ENCODE measurements around the gene PRPS2.

Gene PRPS2

GRCh38 chrX:12811658-12812057, 20.4 kb downstream of the PRPS2 start:
- no peak overlapping the region for H3K4me3 ChIP-seq (ENCODE audit: low read depth, low read length)

- no peak overlapping the region for H3K4me3 ChIP-seq (ENCODE audit: low read depth, low read length)
Observed at GRCh38 chrX:12814420-12814819, 23.2 kb downstream of the PRPS2 start.

- no peak overlapping the region for H3K4me3 ChIP-seq (ENCODE audit: low read depth, low read length)
Observed at GRCh38 chrX:12817528-12817927, 26.3 kb downstream of the PRPS2 start.

- no peak overlapping the region for H3K4me3 ChIP-seq (ENCODE audit: low read depth, low read length)
Observed at GRCh38 chrX:12819222-12819621, 28.0 kb downstream of the PRPS2 start.

GRCh38 chrX:12820737-12821136, 29.5 kb downstream of the PRPS2 start:
- no peak overlapping the region for H3K4me3 ChIP-seq (ENCODE audit: low read depth, low read length)

- no peak overlapping the region for H3K4me3 ChIP-seq (ENCODE audit: low read depth, low read length)
Observed at GRCh38 chrX:12824944-12825343, 33.7 kb downstream of the PRPS2 start.

- no peak overlapping the region for H3K4me3 ChIP-seq (ENCODE audit: low read depth, low read length)
Observed at GRCh38 chrX:12825801-12826200, 34.6 kb downstream of the PRPS2 start.

- no peak overlapping the region for H3K4me3 ChIP-seq (ENCODE audit: low read depth, low read length)
Observed at GRCh38 chrX:12843061-12843667, 52.0 kb downstream of the PRPS2 start.

- H3K4me3 ChIP-seq (ENCODE audit: low read depth, low read length): no peak overlapping the region
Observed at GRCh38 chrX:12843668-12844279, 52.6 kb downstream of the PRPS2 start.

- no peak overlapping the region for H3K4me3 ChIP-seq (ENCODE audit: low read depth, low read length)
Observed at GRCh38 chrX:12844319-12844718, 53.1 kb downstream of the PRPS2 start.

GRCh38 chrX:12865359-12865758, 74.1 kb downstream of the PRPS2 start:
- no peak overlapping the region for H3K4me3 ChIP-seq (ENCODE audit: low read depth, low read length)

GRCh38 chrX:12866451-12867377, 75.5 kb downstream of the PRPS2 start, which contains the start of gene TLR7:
TSS of gene TLR7 (plus strand) at chrX:12867072. CDS start at chrX:12867579, 507 bp downstream.
- H3K4me3 ChIP-seq (ENCODE audit: low read depth, low read length): no peak within 1 kb of the TSS

- no peak overlapping the region for H3K4me3 ChIP-seq (ENCODE audit: low read depth, low read length)
Observed at GRCh38 chrX:12867685-12868084, 76.5 kb downstream of the PRPS2 start.

GRCh38 chrX:12868747-12869146, 77.5 kb downstream of the PRPS2 start:
- H3K4me3 ChIP-seq (ENCODE audit: low read depth, low read length): no peak overlapping the region

GRCh38 chrX:12871257-12871656, 80.0 kb downstream of the PRPS2 start:
- H3K4me3 ChIP-seq (ENCODE audit: low read depth, low read length): no peak overlapping the region

GRCh38 chrX:12872741-12873140, 81.5 kb downstream of the PRPS2 start:
- H3K4me3 ChIP-seq (ENCODE audit: low read depth, low read length): no peak overlapping the region
